Activated CD8-positive, alpha-beta memory T cell treated with anti-CD3 and anti-CD28 coated beads for 1 hour (primary cell): Measurements from ENCODE around the gene SMC1B.

Experiments
- DNase-seq, 2 donors: peaks; one replicate each; pipeline ENCODE4 v3.0.0-alpha.2; 2020; ENCODE audit warnings: low read depth in 1 of 2; ENCODE audit errors: extremely low read depth in 1 of 2

Gene SMC1B

GRCh38 chr22:45322873-45323525, 90.4 kb downstream of the SMC1B start:
- DNase-seq = no peak

- no peak for DNase-seq
These were observed 91.6 kb downstream of the SMC1B start for GRCh38 chr22:45321827-45322226.

GRCh38 chr22:45320357-45320976, 92.9 kb downstream of the SMC1B start:
- no peak for DNase-seq

- no peak for DNase-seq
These were observed 94.1 kb downstream of the SMC1B start for GRCh38 chr22:45319324-45319685.

GRCh38 chr22:45318558-45319323, 94.7 kb downstream of the SMC1B start:
- DNase-seq = peak in 1 of 2 donors; percentile 34

- DNase-seq = peak; percentile 74 to 76
These were observed 95.2 kb downstream of the SMC1B start for GRCh38 chr22:45318168-45318557.

GRCh38 chr22:45317551-45318167, 95.7 kb downstream of the SMC1B start:
- no peak for DNase-seq

- DNase-seq = no peak
These were observed 96.4 kb downstream of the SMC1B start for GRCh38 chr22:45316796-45317526.

GRCh38 chr22:45314786-45315185, 98.6 kb downstream of the SMC1B start:
- DNase-seq = no peak

GRCh38 chr22:45314054-45314721, 99.2 kb downstream of the SMC1B start:
- DNase-seq = no peak

GRCh38 chr22:45312856-45313255, 100.5 kb downstream of the SMC1B start:
- DNase-seq = no peak

GRCh38 chr22:45312415-45312814, 101.0 kb downstream of the SMC1B start:
- DNase-seq = no peak

- DNase-seq = no peak
These were observed 102.3 kb downstream of the SMC1B start for GRCh38 chr22:45310977-45311531.

GRCh38 chr22:45310331-45310976, 102.9 kb downstream of the SMC1B start:
- no peak for DNase-seq

- peak; percentile 84 to 95 for DNase-seq
These were observed 103.8 kb downstream of the SMC1B start, which contains the start of gene FAM118A for GRCh38 chr22:45309422-45310227. Gene FAM118A, plus strand, starts transcription at chr22:45309934. Its CDS starts 12,446 bp downstream, at chr22:45322380.

GRCh38 chr22:45308957-45309421, 104.4 kb downstream of the SMC1B start:
- DNase-seq = no peak

- DNase-seq = no peak
These were observed 104.9 kb downstream of the SMC1B start for GRCh38 chr22:45308391-45308956.

- DNase-seq = no peak
These were observed 107.3 kb downstream of the SMC1B start for GRCh38 chr22:45306139-45306538.
